HG03025 (cell line): Measurements from ENCODE around the gene DLX3.

Source experiments
- ATAC-seq: cut with Tn5 transposase; IDR thresholded peaks from one replicate; pipeline ENCODE4 v1.9.1; 2021; ENCODE audit warnings: mild to moderate bottlenecking, moderate library complexity; ENCODE audit not compliant: unreplicated experiment, low FRiP score

The DLX3 gene

GRCh38 chr17:49962599-49963308 is 32.3 kb downstream of the DLX3 start:
- ATAC-seq: no peak

DNA sequence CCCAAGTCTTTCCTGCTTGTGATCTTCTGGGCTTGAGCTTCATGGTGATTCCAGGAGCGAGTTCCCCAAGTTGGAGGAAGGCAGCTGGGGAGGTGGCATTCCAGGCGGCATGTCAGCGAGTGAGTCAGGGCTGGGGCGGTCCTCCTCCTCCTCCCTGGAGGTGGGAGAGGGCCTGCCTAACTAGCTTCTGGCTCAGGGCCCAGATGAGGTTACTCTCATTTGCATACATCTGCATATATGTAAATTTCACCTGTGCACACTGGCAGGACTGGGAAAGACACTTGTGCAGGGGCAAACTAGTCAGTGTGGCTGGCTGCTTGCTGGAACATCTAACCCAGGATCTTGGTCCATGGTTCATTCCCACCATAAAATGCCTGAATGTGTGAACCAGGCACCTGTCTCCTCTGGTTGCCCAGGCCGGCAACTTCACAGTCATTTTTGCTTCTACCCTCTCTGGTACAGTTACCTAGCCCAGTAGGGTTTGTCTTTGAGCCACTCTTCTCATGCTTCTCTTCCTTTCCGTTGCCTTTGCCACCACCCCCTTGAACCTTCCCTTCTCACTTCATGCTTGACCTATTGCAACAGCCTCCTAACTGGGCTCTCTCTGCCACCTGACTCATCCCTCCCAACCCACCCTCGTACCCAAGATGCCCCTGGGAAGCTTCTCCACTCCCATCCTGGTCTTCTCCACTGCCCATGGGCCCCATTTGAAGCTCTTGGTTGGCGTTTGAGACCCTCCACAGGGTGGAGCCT is 35.7 kb downstream of the DLX3 start:
- ATAC-seq: no peak

DNA sequence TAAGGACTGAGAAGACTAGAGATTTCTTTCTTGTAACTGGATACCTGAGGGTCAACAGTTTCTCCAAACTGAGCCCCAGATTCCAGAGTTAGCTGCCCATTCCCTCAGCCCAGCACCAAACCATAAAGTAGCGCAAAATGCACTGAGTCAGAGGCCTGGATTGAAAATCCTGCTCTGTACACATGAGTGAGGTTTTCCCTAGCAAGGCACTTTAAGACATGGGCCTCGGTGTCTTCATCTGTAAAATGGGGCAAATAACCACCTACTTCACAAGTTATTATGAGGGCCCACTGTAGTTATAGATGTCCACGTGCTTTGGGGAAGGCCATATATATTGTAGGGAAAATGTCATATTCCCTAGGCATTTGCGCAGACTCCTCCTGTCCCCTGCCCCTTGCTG is 36.3 kb downstream of the DLX3 start:
- no peak for ATAC-seq

DNA sequence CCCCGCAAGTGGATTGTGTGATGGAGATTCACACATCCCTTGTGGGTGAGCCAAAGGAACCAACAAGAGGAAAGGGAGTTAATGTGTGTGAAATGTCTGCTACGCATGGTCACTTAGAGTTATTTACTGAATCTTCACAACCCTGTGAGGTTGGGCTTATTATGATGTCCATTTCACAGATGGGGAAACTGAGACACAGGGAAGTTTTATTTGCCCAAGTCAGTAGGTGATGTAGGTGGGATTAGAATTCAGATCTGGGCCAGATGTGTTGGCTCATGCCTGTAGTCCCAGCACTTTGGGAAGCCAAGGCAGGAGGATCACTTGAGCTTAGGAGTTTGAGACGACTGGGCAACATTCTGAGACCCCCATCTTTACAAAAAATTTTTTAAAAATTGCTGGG is 37.7 kb downstream of the DLX3 start:
- no peak for ATAC-seq

- ATAC-seq: no peak
Observed at GRCh38 chr17:49956780-49957179, 38.2 kb downstream of the DLX3 start.

DNA sequence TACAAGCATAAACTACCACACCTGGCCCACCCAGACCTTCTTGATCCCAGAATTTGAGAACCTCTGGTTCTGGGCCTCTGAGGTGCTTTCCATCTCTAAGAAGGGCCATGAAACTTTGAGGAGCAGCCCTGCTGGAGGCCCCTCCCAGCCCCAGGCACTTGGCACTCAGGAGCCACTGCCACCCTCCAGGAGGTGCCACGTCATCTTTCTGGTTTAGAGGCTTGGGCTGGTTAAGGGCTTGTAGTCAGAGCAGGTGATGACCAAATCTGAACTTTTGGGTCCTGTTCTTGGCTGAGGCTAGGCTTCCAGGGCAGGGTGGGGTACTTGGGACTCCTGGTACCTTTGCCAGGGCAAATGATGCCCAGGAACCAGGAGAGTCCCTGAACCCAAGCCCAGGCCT is 39.9 kb downstream of the DLX3 start:
- ATAC-seq: no peak

DNA sequence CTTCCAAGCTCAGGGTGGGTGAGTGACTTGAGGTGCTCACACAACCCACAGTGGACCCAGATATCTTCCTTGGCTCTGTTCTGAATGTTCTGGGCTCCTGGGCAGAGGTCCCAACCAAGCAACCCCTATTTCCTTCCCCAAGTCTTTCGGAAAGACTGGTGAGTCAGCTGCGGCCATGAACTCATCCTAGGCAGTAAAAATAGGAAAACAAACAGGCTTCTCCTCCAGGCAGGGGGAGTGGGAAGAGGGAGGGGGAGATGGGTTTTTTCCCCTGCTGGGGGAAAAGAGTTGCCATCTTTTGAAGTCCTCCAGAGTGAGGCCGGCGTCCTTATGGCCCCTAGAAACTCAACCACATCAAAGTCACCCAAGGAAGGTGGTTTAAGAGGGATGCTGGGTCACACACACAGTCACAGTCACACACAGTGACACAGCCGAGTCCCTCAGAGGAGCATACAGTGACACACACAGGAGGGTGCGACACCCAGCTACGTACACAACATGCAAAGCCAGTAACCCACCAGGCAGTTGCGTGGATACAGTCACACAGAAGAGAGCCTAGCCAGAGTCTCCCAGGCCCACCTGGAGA is 42.0 kb downstream of the DLX3 start:
- ATAC-seq: no peak

DNA sequence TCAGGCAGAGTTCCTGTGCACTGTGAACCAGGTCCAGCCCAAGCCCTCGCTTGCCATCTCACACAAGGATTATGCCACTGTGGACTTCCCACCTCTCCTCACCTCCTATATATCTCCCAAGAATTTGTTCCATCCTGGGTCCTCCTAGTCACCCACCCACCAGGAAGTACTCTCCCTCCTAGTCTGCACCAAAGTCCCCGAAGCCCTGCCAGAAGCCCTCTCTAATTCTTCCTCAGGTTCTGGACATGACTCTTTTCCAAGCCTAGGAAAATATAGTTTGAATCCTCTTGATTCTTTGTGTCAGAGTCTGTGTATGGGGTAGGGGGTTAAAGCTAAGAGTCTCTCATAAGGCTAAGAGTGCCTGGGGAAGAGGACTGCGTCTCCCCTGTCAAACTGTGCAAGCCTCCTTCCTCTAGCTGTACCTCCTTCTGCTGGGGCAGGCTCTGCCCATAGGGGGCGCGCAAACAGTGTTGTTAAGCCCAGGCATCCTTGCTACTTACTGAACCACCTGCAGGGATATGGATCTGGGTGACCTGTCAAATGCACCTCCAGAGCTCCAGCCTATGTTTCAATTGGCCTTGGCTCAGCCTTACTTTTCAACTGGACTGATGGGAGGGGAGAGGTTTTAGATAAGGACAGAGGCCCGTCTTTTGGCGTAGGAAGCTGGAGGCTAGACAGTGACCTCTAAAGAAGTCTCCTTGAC is 42.7 kb downstream of the DLX3 start:
- no peak for ATAC-seq

DNA sequence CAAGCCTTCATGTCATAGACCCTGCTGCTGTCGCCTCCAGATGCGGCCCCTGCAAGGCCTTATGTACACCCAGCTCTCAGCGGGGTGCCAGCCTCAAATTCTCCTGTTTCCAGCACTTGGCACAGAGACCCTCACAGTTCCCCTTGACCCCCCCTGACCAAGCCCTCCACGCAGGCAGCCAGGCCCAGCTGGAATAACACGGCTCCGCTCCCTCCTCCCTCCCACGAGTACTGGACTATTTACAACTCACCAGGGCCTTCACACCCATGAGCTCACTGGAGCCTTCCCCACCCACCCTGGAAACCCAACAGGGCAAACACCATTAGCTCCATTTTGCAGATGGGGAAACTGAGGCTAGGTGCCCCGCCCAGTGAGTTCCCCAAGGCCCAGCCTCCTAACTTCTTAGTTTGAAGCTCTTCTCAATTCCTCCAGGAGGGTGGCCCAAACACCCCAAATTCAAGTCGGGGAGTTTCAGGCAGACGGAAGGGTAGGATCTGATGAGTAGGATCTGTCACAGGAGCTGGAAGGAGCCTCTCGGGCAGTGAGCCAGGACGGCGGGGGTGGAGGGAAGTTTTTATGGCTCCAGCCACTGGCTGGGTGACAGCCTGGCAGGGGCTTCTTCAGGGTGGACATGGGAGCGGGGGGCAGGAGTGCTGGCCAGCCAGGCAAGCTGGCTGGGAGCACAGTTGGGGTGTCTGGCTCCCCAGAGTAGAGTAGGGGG is 43.5 kb downstream of the DLX3 start:
- ATAC-seq: no peak

DNA sequence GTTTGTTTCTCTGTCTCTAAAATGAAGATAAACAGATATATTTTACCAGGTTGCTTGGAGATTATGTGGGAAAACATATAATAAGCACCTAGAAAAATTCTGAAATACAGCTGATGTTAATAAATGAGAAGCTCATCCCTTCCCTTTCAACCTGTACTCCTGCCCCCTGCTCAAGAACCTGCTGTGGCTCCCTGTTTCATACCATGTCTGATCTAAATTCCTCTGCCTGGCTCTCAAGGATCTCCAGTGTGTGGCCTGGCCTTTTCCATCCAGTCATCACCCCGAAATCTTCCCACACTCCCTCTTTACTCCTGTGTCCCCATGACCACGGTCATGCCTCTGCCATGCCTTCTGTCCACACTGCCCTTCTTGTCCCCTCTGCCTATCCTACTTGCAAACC is 45.4 kb downstream of the DLX3 start:
- no peak for ATAC-seq

- no peak for ATAC-seq
Observed at GRCh38 chr17:49946964-49947584, 48.0 kb downstream of the DLX3 start.

DNA sequence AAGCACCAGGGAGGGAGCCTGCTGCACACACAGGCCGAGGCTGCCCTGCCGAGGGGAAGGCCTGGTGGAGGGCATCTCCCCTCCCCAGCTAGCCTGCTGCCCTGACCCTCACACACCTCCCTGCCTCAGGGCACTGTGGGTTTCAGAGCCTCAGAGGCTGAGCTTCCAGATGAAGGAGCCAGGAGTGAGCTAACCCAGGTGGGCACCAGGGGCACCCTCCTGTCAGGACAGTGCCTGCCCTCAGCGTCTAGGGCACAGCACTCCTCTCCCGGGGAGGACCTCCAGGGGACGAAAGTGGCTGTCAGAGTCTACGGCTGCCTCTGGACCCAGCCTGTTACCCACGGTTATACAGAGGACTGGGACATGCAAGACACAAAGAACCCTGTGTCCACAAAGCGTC is 48.8 kb downstream of the DLX3 start:
- ATAC-seq: no peak

DNA sequence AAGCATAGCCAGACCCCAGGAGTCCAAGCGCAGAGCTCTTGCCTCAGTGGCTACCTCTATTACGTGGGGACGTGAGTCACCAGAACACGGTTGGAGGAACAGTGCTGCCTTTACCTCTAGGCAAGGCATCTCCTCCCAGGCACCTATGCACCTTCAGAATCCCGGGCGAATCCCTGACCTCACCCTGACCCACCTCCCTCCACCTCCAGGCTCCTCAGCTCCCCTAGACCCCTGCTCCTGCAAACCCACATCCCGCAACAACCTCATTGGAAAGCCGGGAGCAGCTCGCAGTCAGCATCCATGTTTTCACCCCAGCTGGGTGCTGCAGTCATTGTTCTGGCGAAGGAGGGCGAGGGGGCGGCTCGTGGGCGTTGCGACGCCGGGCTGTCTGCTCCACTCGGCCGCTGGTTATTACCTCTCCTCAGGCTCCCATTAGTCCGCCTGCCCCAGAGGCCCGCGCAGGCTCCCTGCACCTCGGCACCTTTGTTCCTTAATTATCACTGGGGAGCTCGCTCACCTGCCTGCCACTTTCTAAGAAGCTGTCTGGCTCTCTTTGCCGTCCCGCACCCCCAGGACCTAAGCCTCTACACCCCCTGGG is 50.7 kb downstream of the DLX3 start:
- no peak for ATAC-seq

DNA sequence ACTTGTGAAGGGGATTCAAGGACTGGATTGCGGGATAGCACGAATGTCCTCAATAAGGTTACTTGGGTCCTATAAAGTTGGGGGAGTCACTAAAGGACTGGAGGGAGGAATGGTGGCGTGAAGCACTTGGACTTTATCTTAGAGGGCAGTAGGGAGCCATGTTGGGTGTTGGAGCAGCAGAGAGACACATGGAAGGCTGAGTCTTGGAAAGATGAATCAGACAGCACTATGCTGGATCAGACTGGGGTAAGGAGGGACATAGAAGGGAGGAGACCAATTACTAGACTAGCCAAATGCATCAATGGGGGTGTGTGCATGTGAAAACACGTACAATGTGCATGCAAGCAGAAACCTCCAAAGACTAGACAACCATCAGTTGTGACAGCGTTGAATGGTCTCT is 52.1 kb downstream of the DLX3 start:
- no peak for ATAC-seq

DNA sequence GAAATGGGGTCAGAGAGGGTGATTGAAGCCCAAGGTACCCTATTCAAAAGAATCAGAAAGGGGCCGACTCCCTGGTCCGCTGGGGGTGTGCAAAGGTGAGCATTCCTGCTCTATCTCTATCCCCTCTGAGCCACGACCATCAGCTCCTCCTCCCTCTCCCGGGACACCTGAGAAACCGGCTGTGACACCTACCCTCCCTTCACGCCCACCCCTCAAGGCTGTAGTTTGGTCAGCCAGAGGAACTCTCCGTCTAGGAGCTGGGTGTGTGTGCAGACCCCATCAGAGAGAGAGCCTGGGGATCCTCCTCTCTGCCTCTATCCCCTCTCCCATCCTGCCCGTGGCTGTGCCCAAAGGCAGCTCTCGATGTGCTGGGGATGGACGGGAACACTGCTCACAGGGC is 53.6 kb downstream of the DLX3 start:
- no peak for ATAC-seq
